K562 (cell line): ENCODE data around the gene FBN1. TPM values are rescaled to one million over a fixed set of nuclear protein-coding genes. Genes with fewer than 3 reads are reported as not detected.

Source experiments
- CBX5 ChIP-seq: IDR thresholded peaks from 2 replicates; pipeline ENCODE4 v1.6.1; 2014; ENCODE audit warnings: low read depth, borderline replicate concordance
- CCNT2 ChIP-seq: IDR thresholded peaks from 2 replicates; pipeline ENCODE4 v1.6.1; 2011; ENCODE audit warnings: borderline replicate concordance, low read depth, mild to moderate bottlenecking, moderate library complexity, mixed read lengths, low read length; ENCODE audit not compliant: insufficient read length; ENCODE audit errors: extremely low read depth
- ETV1 ChIP-seq: fragments of 450-650 bp; conservative IDR thresholded peaks from 2 replicates; pipeline ENCODE4 v1.6.1; 2016; ENCODE audit warnings: missing genetic modification characterization, control low read depth, low read depth, missing compliant biosample characterization
- KDM2B ChIP-seq: fragments of 250-450 bp; sonication (Bioruptor Pico); IDR thresholded peaks from 2 replicates; pipeline ENCODE4 v1.8.0; 2021; ENCODE audit warnings: mild to moderate bottlenecking, moderate library complexity
- MEF2A ChIP-seq: IDR thresholded peaks from 2 replicates; pipeline ENCODE4 v1.6.1; 2011; ENCODE audit warnings: low read depth, mild to moderate bottlenecking, low read length, moderate library complexity; ENCODE audit not compliant: control insufficient read depth
- MEIS2 ChIP-seq: fragments of 450-650 bp; IDR thresholded peaks from 2 replicates; pipeline ENCODE4 v1.6.1; 2014; ENCODE audit warnings: mild to moderate bottlenecking; ENCODE audit not compliant: partially characterized antibody
- RERE ChIP-seq: sonication (generic); formaldehyde crosslinking; IDR thresholded peaks from 2 replicates; pipeline ENCODE4 v1.8.0; 2023; ENCODE audit warnings: missing genetic modification reagents, mild to moderate bottlenecking, borderline replicate concordance
- STAT5A ChIP-seq: IDR thresholded peaks from 2 replicates; pipeline ENCODE4 v1.6.1; 2012; ENCODE audit warnings: low read length, inconsistent platforms, borderline replicate concordance
- ZNF707 ChIP-seq: fragments of 250-450 bp; sonication (Bioruptor Pico); conservative IDR thresholded peaks from 2 replicates; pipeline ENCODE4 v1.8.0; 2022; ENCODE audit warnings: inconsistent platforms, mild to moderate bottlenecking, moderate library complexity
- polyA plus RNA-seq, 8 experiments: library from polyadenylated mRNA; depleted of rRNA in 4 of 8; stranded (reverse) in 5 of 8; unstranded in 3 of 8; fragments of >200 nt; fragmentation: Nextera tagmentation in 2 of 8; fragmentation: Illumina TruSeq in 1 of 8; extraction: Ambion mirVana in 2 of 8; extraction: Trizol in 1 of 8; gene quantifications; 2 replicates each; pipeline versions ENCODE4 v1.2.1 to v1.2.3, GENCODE V29; 2011 to 2014; ENCODE audit warnings: inconsistent platforms in 1 of 8, missing spikeins in 1 of 8
- total RNA-seq, 7 experiments: library from RNA; depleted of rRNA in 6 of 7; stranded (reverse); fragments of >200 nt in 6 of 7; fragmentation: Illumina TruSeq in 2 of 7; extraction: Trizol in 2 of 7; gene quantifications; 2 replicates each; pipeline versions ENCODE4 v1.2.1 to v1.2.3, GENCODE V29; 2011 to 2021; ENCODE audit warnings: low replicate concordance in 1 of 7

The FBN1 gene
- total and polyA plus RNA-seq, 9 of the 15 experiments (the other 6 are each of a cell fraction or from before 2014, with no cell fraction given) = 0.15 to 1.2 (median 0.60) TPM

DNA sequence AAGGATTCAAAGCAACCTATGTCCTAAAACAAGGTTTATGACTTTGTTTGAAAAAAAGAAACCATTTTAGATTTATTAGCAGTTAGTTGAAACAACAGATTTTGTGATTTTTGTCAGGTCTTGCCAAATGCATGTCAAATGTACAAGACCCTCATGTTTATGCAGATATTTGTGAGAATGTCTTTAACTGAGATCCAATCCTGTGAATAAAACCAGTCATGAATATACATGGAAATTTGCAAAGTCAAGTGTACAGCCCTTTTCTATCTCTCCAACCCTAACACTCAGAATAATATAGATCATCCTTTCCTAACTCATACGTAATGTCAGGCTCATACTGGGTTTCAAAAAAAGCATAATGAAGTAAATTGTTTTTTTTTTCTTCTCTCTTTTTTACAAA, 237.9 kb downstream of the FBN1 start (continued):
- TF ChIP-seq KDM2B (CRISPR knock-in tag) = no peak
- no peak for TF ChIP-seq MEF2A
- no peak for TF ChIP-seq CCNT2
- no peak for TF ChIP-seq MEIS2
- no peak for TF ChIP-seq RERE (CRISPR knock-in tag)
- TF ChIP-seq ZNF707 (CRISPR knock-in tag) = no peak
- TF ChIP-seq CBX5 = no peak
- TF ChIP-seq ETV1 (tag) = no peak
- TF ChIP-seq STAT5A = no peak
